IMR-90 (cell line): ENCODE results near the gene SLC39A3. TPM values are rescaled to one million over a fixed set of nuclear protein-coding genes. Genes with fewer than 3 reads are reported as not detected.
A peak's percentile ranks its signal among the peaks of the same experiment; 100 is the strongest.

Source experiments
- ATAC-seq: fragments of 200-7000 bp; cut with Tn5 transposase; 2 replicates; pipeline ENCODE4 v1.9.1; 2020; ENCODE audit warnings: low read depth, mild to moderate bottlenecking, moderate library complexity
- BruUV-seq: library from RNA; stranded (reverse); fragments of 400-500 nt; replicated peaks from 2 replicates; lab custom pipeline; 2021; lab: Mats Ljungman, UMichigan
- CTCF ChIA-PET: fragments of 300-600 bp; formaldehyde crosslinking; extraction: SDS; loops from one replicate; lab custom pipeline; 2021; ENCODE audit warnings: antibody characterized with exemption; lab: Yijun Ruan, JAX
- POLR2A ChIA-PET: fragments of 300-600 bp; sonication (Branson Sonifier 250); formaldehyde crosslinking; loops from one replicate; lab custom pipeline; 2022; ENCODE audit warnings: antibody characterized with exemption; ENCODE audit not compliant: unreplicated experiment; lab: Charles Lee
- DNase-seq: peaks from one replicate; pipeline ENCODE4 v3.0.0; 2013
- H2AFZ ChIP-seq: replicated peaks from 2 replicates; pipeline ENCODE3; 2013; ENCODE audit warnings: low read length, mild to moderate bottlenecking; ENCODE audit not compliant: poor library complexity
- H2AK5ac ChIP-seq: 2 replicates; pipeline ENCODE4 v1.6.1; 2013; ENCODE audit warnings: low read depth, low read length, inconsistent platforms
- H2AK9ac ChIP-seq: replicated peaks from 2 replicates; pipeline ENCODE3; 2013; ENCODE audit warnings: mild to moderate bottlenecking, low read depth, low read length, moderate library complexity; ENCODE audit not compliant: poor library complexity
- H2BK120ac ChIP-seq: 2 replicates; pipeline ENCODE4 v1.6.1; 2013; ENCODE audit warnings: low read depth, low read length, inconsistent platforms
- H2BK15ac ChIP-seq: 3 replicates; pipeline ENCODE4 v1.6.1; 2013; ENCODE audit warnings: low read depth, low read length, inconsistent platforms
- H2BK20ac ChIP-seq: 2 replicates; pipeline ENCODE4 v1.6.1; 2013; ENCODE audit warnings: low read depth, mild to moderate bottlenecking, inconsistent platforms, low read length, moderate library complexity
- H2BK5ac ChIP-seq: 2 replicates; pipeline ENCODE4 v1.6.1; 2013; ENCODE audit warnings: mild to moderate bottlenecking, low read depth, low read length, inconsistent platforms; ENCODE audit not compliant: poor library complexity, severe bottlenecking
- H3K14ac ChIP-seq: replicated peaks from 2 replicates; pipeline ENCODE4 v1.6.1; 2013; ENCODE audit warnings: low read depth, low read length, inconsistent platforms
- H3K18ac ChIP-seq: 2 replicates; pipeline ENCODE4 v1.6.1; 2013; ENCODE audit warnings: low read depth, low read length, control low read depth
- H3K23ac ChIP-seq: 2 replicates; pipeline ENCODE4 v1.6.1; 2013; ENCODE audit warnings: low read depth, low read length, inconsistent platforms
- H3K27ac ChIP-seq: 2 replicates; pipeline ENCODE4 v1.5.1; 2013; ENCODE audit warnings: mild to moderate bottlenecking, control low read depth, low read length; ENCODE audit not compliant: insufficient read depth
- H3K27me3 ChIP-seq: 2 replicates; pipeline ENCODE4 v1.6.1; 2013; ENCODE audit warnings: low read length; ENCODE audit not compliant: control insufficient read depth, insufficient read depth
- H3K36me3 ChIP-seq: 2 replicates; pipeline ENCODE4 v1.6.1; 2013; ENCODE audit warnings: low read length, mixed read lengths; ENCODE audit not compliant: control insufficient read depth, insufficient read depth
- H3K4ac ChIP-seq: 2 replicates; pipeline ENCODE4 v1.6.1; 2013; ENCODE audit warnings: low read depth, low read length, inconsistent platforms
- H3K4me1 ChIP-seq: 2 replicates; pipeline ENCODE4 v1.6.1; 2013; ENCODE audit warnings: low read length, mixed read lengths; ENCODE audit not compliant: control insufficient read depth, insufficient read depth
- H3K4me2 ChIP-seq: 2 replicates; pipeline ENCODE4 v1.6.1; 2013; ENCODE audit warnings: low read depth, mild to moderate bottlenecking, control low read depth, low read length, moderate library complexity
- H3K4me3 ChIP-seq: 2 replicates; pipeline ENCODE4 v1.5.1; 2013; ENCODE audit warnings: low read depth, mild to moderate bottlenecking, control low read depth, low read length, moderate library complexity; ENCODE audit not compliant: insufficient read depth
- H3K56ac ChIP-seq: 2 replicates; pipeline ENCODE4 v1.6.1; 2013; ENCODE audit warnings: low read length, inconsistent platforms; ENCODE audit not compliant: insufficient read depth; ENCODE audit errors: extremely low read depth
- H3K79me1 ChIP-seq, 2 experiments: 2 replicates each; pipeline ENCODE4 v1.6.1; 2013; ENCODE audit warnings: low read length in 2 of 2, inconsistent platforms in 1 of 2, low read depth in 1 of 2
- H3K9ac ChIP-seq: 2 replicates; pipeline ENCODE4 v1.6.1; 2013; ENCODE audit warnings: low read depth, low read length, control low read depth
- H3K9me1 ChIP-seq: 2 replicates; pipeline ENCODE4 v1.6.1; 2013; ENCODE audit warnings: low read length, inconsistent platforms; ENCODE audit not compliant: insufficient read depth
- H3K9me3 ChIP-seq: 2 replicates; pipeline ENCODE4 v1.6.1; 2013; ENCODE audit warnings: low read length; ENCODE audit not compliant: control insufficient read depth, insufficient read depth
- H4K20me1 ChIP-seq: 2 replicates; pipeline ENCODE4 v1.6.1; 2013; ENCODE audit warnings: low read length, inconsistent platforms; ENCODE audit not compliant: insufficient read depth
- H4K5ac ChIP-seq: 2 replicates; pipeline ENCODE4 v1.6.1; 2013; ENCODE audit warnings: mild to moderate bottlenecking, low read depth, low read length, control low read depth
- H4K8ac ChIP-seq, 2 experiments: 2 replicates each; pipeline ENCODE4 v1.6.1; 2013; ENCODE audit warnings: low read depth in 2 of 2, low read length in 2 of 2, control low read depth in 1 of 2, inconsistent platforms in 1 of 2
- H4K91ac ChIP-seq: 2 replicates; pipeline ENCODE4 v1.6.1; 2013; ENCODE audit warnings: low read depth, low read length, inconsistent platforms; ENCODE audit not compliant: insufficient read depth
- BHLHE40 ChIP-seq: fragments of 150-350 bp; IDR thresholded peaks from 2 replicates; pipeline ENCODE4 v1.6.1; 2016; ENCODE audit warnings: mild to moderate bottlenecking, low read depth, low read length
- CEBPB ChIP-seq: IDR thresholded peaks from 2 replicates; pipeline ENCODE4 v1.6.1; 2012; ENCODE audit warnings: low read depth, low read length, improper control_type of control experiment
- CHD1 ChIP-seq: IDR thresholded peaks from 2 replicates; pipeline ENCODE4 v1.6.1; 2012; ENCODE audit warnings: low read depth, low read length, improper control_type of control experiment
- CTCF ChIP-seq: conservative IDR thresholded peaks from 2 replicates; pipeline ENCODE4 v1.5.1; 2012; ENCODE audit warnings: mild to moderate bottlenecking, low read depth, low read length, improper control_type of control experiment
- ELK1 ChIP-seq: fragments of 150-350 bp; IDR thresholded peaks from 2 replicates; pipeline ENCODE4 v1.6.1; 2016; ENCODE audit warnings: low read depth, mild to moderate bottlenecking, low read length, moderate library complexity, borderline replicate concordance
- FOS ChIP-seq: fragments of 150-350 bp; IDR thresholded peaks from 2 replicates; pipeline ENCODE4 v1.6.1; 2016; ENCODE audit warnings: low read depth, low read length
- MAZ ChIP-seq: IDR thresholded peaks from 2 replicates; pipeline ENCODE4 v1.6.1; 2012; ENCODE audit warnings: low read depth, mild to moderate bottlenecking, low read length, improper control_type of control experiment, moderate library complexity, borderline replicate concordance
- NFE2L2 ChIP-seq: fragments of 150-350 bp; IDR thresholded peaks from 2 replicates; pipeline ENCODE4 v1.6.1; 2016; ENCODE audit warnings: low read depth, mild to moderate bottlenecking, low read length
- RAD21 ChIP-seq: IDR thresholded peaks from 2 replicates; pipeline ENCODE4 v1.6.1; 2012; ENCODE audit warnings: low read length, improper control_type of control experiment
- RCOR1 ChIP-seq: IDR thresholded peaks from 2 replicates; pipeline ENCODE4 v1.6.1; 2012; ENCODE audit warnings: mild to moderate bottlenecking, low read length, improper control_type of control experiment; ENCODE audit not compliant: insufficient replicate concordance
- RFX5 ChIP-seq: IDR thresholded peaks from 2 replicates; pipeline ENCODE4 v1.8.0; 2012; ENCODE audit warnings: low read depth, mild to moderate bottlenecking, low read length, moderate library complexity
- SMC3 ChIP-seq: fragments of 150-350 bp; IDR thresholded peaks from 2 replicates; pipeline ENCODE4 v1.6.1; 2016; ENCODE audit warnings: low read depth, mild to moderate bottlenecking, antibody characterized with exemption, low read length, moderate library complexity
- WGBS, 2 experiments: methylation state at CpG; one replicate each; pipeline versions ENCODE4 v1.1.5 to v1.1.7; 2013; ENCODE audit warnings: missing lambda C conversion rate in 2 of 2; ENCODE audit not compliant: insufficient read length in 1 of 2; ENCODE audit errors: extremely low coverage in 2 of 2; 5-methylcytosine and 5-hydroxymethylcytosine counted together
- dilution Hi-C: fragments of 300-500 bp; cut with HindIII; formaldehyde crosslinking; loops from one replicate; pipeline ENCODE4 v1.14.3; 2018; ENCODE audit warnings: low sequenced_read_pairs; ENCODE audit not compliant: unreplicated experiment
- in situ Hi-C: fragments of 300-500 bp; cut with MboI; formaldehyde crosslinking; loops from 3 replicates; pipeline ENCODE4 v1.14.3; 2019; ENCODE audit warnings: low sequenced_read_pairs, inconsistent platforms, mixed read lengths
- intact Hi-C: fragments of 100-400 bp; cut with micrococcal nuclease; formaldehyde crosslinking; loops from 2 replicates; pipeline ENCODE4 v1.10.0; 2022
- polyA plus RNA-seq, 3 experiments: library from polyadenylated mRNA; depleted of rRNA; stranded (reverse); fragments of >200 nt; gene quantifications; 2 replicates each; pipeline ENCODE4 v1.2.3, GENCODE V29; 2012; ENCODE audit warnings: low replicate concordance in 1 of 3
- total RNA-seq: library from RNA; depleted of rRNA; stranded (reverse); fragments of >200 nt; gene quantifications from 2 replicates; pipeline ENCODE4 v1.2.3, GENCODE V29; 2012
- TF ChIP-seq, protein P1 (sequence below): fragments of 150-350 bp; IDR thresholded peaks from 2 replicates; pipeline ENCODE4 v1.6.1; 2017; ENCODE audit warnings: mild to moderate bottlenecking, antibody characterized with exemption, low read length, low read depth

The SLC39A3 gene
- total and polyA plus RNA-seq, 2 of the 4 experiments (the other 2 are of a cell fraction) = 12.4 to 38.2 TPM

GRCh38 chr19:2715470-2716274 is 24.1 kb downstream of the SLC39A3 start:
- intact Hi-C loops (no loop called here), dilution Hi-C loops (no loop called here), in situ Hi-C loops (no loop called here)
- Histone ChIP-seq H3K4me1 (peaks cover 8% of the 10 kb centered on the region), H3K56ac (no peak overlapping the region), H2BK120ac (no peak overlapping the region), H3K9me3 (peaks cover 9% of the 10 kb centered on the region), H3K18ac (no peak overlapping the region), H3K36me3 (peaks cover 4% of the 10 kb centered on the region; the same call in 1 of the 2 replicates), H3K23ac (no peak overlapping the region), H3K27me3 (no peaks in the 10 kb centered on the region; the same call in 1 of the 2 replicates), H2BK20ac (no peak overlapping the region), H3K14ac (no peak overlapping the region), H3K4ac (no peak overlapping the region), H4K8ac (no peak overlapping the region), H4K5ac (no peak overlapping the region), H3K4me2 (no peak overlapping the region), H3K27ac (no peak overlapping the region), H3K9me1 (peaks cover 12% of the 10 kb centered on the region; the same call in 1 of the 2 replicates), H3K79me1 (peaks cover 0 to 4% of the 10 kb centered on the region in 2 experiments; a peak in 2 of 4 replicates), H2AK5ac (no peak overlapping the region), H2AFZ (no peak overlapping the region), H4K20me1 (no peaks in the 10 kb centered on the region; the same call in none of the 2 replicates), H4K91ac (no peak overlapping the region), H2BK15ac (no peak overlapping the region), H3K4me3 (no peak overlapping the region), H2BK5ac (no peak overlapping the region), H2AK9ac (peak overlapping the region; percentile 33), H3K9ac (no peak overlapping the region)
- no TSS peak for BruUV-seq
- ATAC-seq (no peak), DNase-seq (no peak)
- ChIA-PET CTCF (no interaction called here), POLR2A (no interaction called here)
- no CpG with 5 or more reads among the region's 12 CpGs for WGBS, 2 experiments
- TF ChIP-seq SMC3 (no peak), ELK1 (no peak), CHD1 (no peak), RAD21 (no peak), RCOR1 (no peak), BHLHE40 (no peak), MAZ (no peak), CEBPB (no peak), FOS (no peak), CTCF (no peak), RFX5 (no peak), NFE2L2 (no peak)
- TF ChIP-seq, protein P1, sequence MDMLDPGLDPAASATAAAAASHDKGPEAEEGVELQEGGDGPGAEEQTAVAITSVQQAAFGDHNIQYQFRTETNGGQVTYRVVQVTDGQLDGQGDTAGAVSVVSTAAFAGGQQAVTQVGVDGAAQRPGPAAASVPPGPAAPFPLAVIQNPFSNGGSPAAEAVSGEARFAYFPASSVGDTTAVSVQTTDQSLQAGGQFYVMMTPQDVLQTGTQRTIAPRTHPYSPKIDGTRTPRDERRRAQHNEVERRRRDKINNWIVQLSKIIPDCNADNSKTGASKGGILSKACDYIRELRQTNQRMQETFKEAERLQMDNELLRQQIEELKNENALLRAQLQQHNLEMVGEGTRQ = no peak
